Endometrial microvascular endothelial cells (primary cell): Measurements from ENCODE around the gene COPS7A. TPM values are rescaled to one million over a fixed set of nuclear protein-coding genes. Genes with fewer than 3 reads are reported as not detected.
"Not testable (repeated sequence)": the region's sequence is repeated elsewhere in the genome, so short reads cannot be mapped to it uniquely, and the experiment has no call there.

Experiments
- in situ Hi-C: cut with HindIII; loops from 2 replicates; pipeline ENCODE4 v1.10.0; 2017; ENCODE audit warnings: low sequenced_read_pairs, low pct_unique_long_range_greater_than_20kb; ENCODE audit errors: inconsistent ontology term
- total RNA-seq: library from RNA; depleted of rRNA; stranded (reverse); fragments of >200 nt; gene quantifications from one replicate; pipeline ENCODE4 v1.2.3, GENCODE V29; 2015; ENCODE audit errors: inconsistent ontology term

Gene COPS7A
- total RNA-seq, 1 donor from 2014 or later = 69.5 TPM

- in situ Hi-C loops = no loop called here
These were observed 23.7 kb upstream of the COPS7A start for GRCh38 chr12:6699989-6700645.

- in situ Hi-C loops = no loop called here
These were observed 23.2 kb upstream of the COPS7A start, which contains the start of gene PIANP for GRCh38 chr12:6700646-6701051. Gene PIANP, minus strand, starts transcription at chr12:6700815. Its CDS starts 2,754 bp downstream, at chr12:6698061.

- in situ Hi-C loops = no loop called here
These were observed 22.6 kb upstream of the COPS7A start for GRCh38 chr12:6701078-6701768.

GRCh38 chr12:6703631-6704030 lies 20.2 kb upstream of the COPS7A start:
- in situ Hi-C loops = no loop called here

- in situ Hi-C loops = not testable (repeated sequence)
These were observed 15.5 kb upstream of the COPS7A start for GRCh38 chr12:6708351-6708750.

- in situ Hi-C loops = no loop called here
These were observed 14.9 kb upstream of the COPS7A start for GRCh38 chr12:6708960-6709394.

- in situ Hi-C loops = not testable (repeated sequence)
These were observed 7.6 kb upstream of the COPS7A start for GRCh38 chr12:6716031-6716873.

- in situ Hi-C loops = no loop called here
These were observed 6.9 kb upstream of the COPS7A start for GRCh38 chr12:6716874-6717437.

GRCh38 chr12:6722863-6723262 lies 983 bp upstream of the COPS7A start:
- in situ Hi-C loops = loop anchor here (10.0 kb wide), 1 partner anchor 72 kb away; no protein-coding TSS in a partner anchor

- in situ Hi-C loops = loop anchor here (10.0 kb wide), 1 partner anchor 70 kb away; no protein-coding TSS in a partner anchor
These were observed 557 bp downstream of the COPS7A start for GRCh38 chr12:6724409-6724797.

GRCh38 chr12:6725350-6725749 lies 1.5 kb downstream of the COPS7A start:
- in situ Hi-C loops = loop anchor here (10.0 kb wide), 1 partner anchor 69 kb away; no protein-coding TSS in a partner anchor

GRCh38 chr12:6729186-6729585 lies 5.3 kb downstream of the COPS7A start:
- in situ Hi-C loops = loop anchor here (10.0 kb wide), 1 partner anchor 66 kb away; no protein-coding TSS in a partner anchor

GRCh38 chr12:6730169-6730568 lies 6.3 kb downstream of the COPS7A start:
- in situ Hi-C loops = no loop called here

- in situ Hi-C loops = no loop called here
These were observed 10.9 kb downstream of the COPS7A start for GRCh38 chr12:6734506-6735387.

- in situ Hi-C loops = no loop called here
These were observed 11.8 kb downstream of the COPS7A start for GRCh38 chr12:6735448-6736191.

- in situ Hi-C loops = no loop called here
These were observed 12.9 kb downstream of the COPS7A start for GRCh38 chr12:6736754-6737153.

- in situ Hi-C loops = not testable (repeated sequence)
These were observed 18.2 kb downstream of the COPS7A start for GRCh38 chr12:6742080-6742479.
